ENCODE data around the gene TNFRSF18. TPM values are rescaled to one million over a fixed set of nuclear protein-coding genes. Genes with fewer than 3 reads are reported as not detected.

The TNFRSF18 gene
- total and polyA plus RNA-seq, 4 donors, result 0.17 to 0.24 (median 0.19) TPM; not detected in 1

DNA sequence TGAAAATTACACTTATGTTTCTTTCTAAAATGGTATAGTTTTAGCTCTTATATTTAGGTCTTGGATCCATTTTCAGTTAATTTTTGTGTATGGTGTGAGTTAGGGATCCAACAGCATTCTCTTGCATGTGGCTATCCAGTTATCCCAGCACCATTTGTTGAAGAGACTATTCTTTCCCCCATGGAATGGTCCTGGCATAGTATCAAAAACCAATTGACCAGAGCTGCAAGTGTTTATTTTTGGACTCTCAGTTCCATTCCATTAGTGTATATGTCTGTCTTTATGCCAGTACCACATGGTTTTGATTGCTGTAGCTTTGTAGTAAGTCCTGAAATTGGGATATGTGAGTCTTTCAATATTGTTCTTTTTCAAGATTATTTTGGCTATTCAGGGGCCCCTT lies 18.5 kb downstream of the TNFRSF18 start (continued):
- TF ChIP-seq, protein P1, sequence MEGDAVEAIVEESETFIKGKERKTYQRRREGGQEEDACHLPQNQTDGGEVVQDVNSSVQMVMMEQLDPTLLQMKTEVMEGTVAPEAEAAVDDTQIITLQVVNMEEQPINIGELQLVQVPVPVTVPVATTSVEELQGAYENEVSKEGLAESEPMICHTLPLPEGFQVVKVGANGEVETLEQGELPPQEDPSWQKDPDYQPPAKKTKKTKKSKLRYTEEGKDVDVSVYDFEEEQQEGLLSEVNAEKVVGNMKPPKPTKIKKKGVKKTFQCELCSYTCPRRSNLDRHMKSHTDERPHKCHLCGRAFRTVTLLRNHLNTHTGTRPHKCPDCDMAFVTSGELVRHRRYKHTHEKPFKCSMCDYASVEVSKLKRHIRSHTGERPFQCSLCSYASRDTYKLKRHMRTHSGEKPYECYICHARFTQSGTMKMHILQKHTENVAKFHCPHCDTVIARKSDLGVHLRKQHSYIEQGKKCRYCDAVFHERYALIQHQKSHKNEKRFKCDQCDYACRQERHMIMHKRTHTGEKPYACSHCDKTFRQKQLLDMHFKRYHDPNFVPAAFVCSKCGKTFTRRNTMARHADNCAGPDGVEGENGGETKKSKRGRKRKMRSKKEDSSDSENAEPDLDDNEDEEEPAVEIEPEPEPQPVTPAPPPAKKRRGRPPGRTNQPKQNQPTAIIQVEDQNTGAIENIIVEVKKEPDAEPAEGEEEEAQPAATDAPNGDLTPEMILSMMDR (IDR thresholded peaks at IDR 0.05; ENCODE audit: low read depth, low read length, missing input control), result no peak
- TF ChIP-seq YY1 (IDR thresholded peaks at IDR 0.05) (no peak), RAD21 (IDR thresholded peaks at IDR 0.05) (no peak)
- TF ChIP-seq, protein P2, sequence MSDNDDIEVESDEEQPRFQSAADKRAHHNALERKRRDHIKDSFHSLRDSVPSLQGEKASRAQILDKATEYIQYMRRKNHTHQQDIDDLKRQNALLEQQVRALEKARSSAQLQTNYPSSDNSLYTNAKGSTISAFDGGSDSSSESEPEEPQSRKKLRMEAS (IDR thresholded peaks at IDR 0.05), result no peak

DNA sequence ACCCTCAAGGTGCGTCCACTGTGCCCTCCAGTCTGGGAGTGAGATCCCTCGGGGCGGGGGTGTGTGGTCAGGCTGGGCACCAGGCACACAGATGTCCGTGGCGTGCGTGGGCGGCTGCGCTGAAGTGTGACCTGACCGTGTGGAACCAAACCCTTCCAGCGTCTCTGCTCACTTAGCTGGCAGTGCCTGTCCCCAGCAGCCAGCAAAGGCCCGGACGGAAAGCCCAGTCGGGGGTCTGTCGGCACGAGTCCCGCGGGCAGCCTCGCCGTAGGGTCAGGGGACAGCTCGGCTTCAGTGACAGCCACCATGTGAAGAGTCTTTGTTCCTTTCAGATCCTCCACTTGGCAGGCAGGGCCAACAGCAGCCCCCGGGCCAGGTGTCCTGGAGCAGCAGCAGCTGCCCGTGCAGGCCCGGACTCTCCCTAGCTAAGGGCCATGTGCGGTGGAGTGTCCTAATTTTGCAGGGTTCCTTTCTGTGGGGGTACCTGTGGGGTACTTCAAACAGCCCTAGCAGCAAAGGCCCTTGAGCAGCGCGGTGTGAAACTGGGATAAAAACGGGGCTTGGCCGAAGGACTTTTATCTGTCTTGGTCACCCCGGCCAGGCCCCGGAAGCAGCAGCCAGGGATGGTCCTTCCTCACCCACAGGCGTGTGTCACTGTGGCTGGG lies 21.2 kb downstream of the TNFRSF18 start:
- Histone ChIP-seq H3K4me3 (ENCODE audit: low read depth in 1 of 3, low read length in 3 of 3) (no peak overlapping the region), H3K27ac (ENCODE audit: low read depth in 1 of 2, low read length in 2 of 2) (no peak overlapping the region), H3K9me3 (ENCODE audit: control insufficient read depth in 4 of 4, low read length in 3 of 4) (no peaks in the 10 kb centered on the region), H3K4me1 (ENCODE audit: control insufficient read depth in 4 of 4, insufficient read depth in 4 of 4, low read length in 3 of 4) (no peaks in the 10 kb centered on the region), H3K36me3 (ENCODE audit: control insufficient read depth in 4 of 4, insufficient read depth in 3 of 4, low read depth in 1 of 4, low read length in 3 of 4) (no peaks in the 10 kb centered on the region), H3K9ac (ENCODE audit: low read depth in 1 of 2, low read length in 2 of 2) (no peak overlapping the region), H3K27me3 (ENCODE audit: control insufficient read depth in 4 of 4, insufficient read depth in 4 of 4, low read length in 3 of 4) (no peaks in the 10 kb centered on the region)
- 90% methylated on average over 31 of the region's 31 CpGs for WGBS
- TF ChIP-seq NR2F2 (IDR thresholded peaks at IDR 0.05) (no peak), EGR1 (IDR thresholded peaks at IDR 0.05; ENCODE audit: low read depth in 2 of 2) (no peak), HNF4A (conservative IDR thresholded peaks at IDR 0.05) (no peak), GABPA (IDR thresholded peaks at IDR 0.05 in 1 of 2, conservative IDR thresholded peaks at IDR 0.05 in 1 of 2) (no peak), TAF1 (conservative IDR thresholded peaks at IDR 0.05) (no peak), HNF4G (IDR thresholded peaks at IDR 0.05) (no peak), JUND (IDR thresholded peaks at IDR 0.05) (no peak), FOXA2 (IDR thresholded peaks at IDR 0.05) (no peak), RXRA (IDR thresholded peaks at IDR 0.05) (no peak), RAD21 (IDR thresholded peaks at IDR 0.05) (no peak), SP1 (IDR thresholded peaks at IDR 0.05) (no peak), FOXA1 (IDR thresholded peaks at IDR 0.05) (no peak)
- TF ChIP-seq, protein P3, sequence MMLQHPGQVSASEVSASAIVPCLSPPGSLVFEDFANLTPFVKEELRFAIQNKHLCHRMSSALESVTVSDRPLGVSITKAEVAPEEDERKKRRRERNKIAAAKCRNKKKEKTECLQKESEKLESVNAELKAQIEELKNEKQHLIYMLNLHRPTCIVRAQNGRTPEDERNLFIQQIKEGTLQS (IDR thresholded peaks at IDR 0.05), result no peak
- TF ChIP-seq, protein P4, sequence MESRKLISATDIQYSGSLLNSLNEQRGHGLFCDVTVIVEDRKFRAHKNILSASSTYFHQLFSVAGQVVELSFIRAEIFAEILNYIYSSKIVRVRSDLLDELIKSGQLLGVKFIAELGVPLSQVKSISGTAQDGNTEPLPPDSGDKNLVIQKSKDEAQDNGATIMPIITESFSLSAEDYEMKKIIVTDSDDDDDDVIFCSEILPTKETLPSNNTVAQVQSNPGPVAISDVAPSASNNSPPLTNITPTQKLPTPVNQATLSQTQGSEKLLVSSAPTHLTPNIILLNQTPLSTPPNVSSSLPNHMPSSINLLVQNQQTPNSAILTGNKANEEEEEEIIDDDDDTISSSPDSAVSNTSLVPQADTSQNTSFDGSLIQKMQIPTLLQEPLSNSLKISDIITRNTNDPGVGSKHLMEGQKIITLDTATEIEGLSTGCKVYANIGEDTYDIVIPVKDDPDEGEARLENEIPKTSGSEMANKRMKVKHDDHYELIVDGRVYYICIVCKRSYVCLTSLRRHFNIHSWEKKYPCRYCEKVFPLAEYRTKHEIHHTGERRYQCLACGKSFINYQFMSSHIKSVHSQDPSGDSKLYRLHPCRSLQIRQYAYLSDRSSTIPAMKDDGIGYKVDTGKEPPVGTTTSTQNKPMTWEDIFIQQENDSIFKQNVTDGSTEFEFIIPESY (IDR thresholded peaks at IDR 0.05), result no peak
- TF ChIP-seq, protein P5, sequence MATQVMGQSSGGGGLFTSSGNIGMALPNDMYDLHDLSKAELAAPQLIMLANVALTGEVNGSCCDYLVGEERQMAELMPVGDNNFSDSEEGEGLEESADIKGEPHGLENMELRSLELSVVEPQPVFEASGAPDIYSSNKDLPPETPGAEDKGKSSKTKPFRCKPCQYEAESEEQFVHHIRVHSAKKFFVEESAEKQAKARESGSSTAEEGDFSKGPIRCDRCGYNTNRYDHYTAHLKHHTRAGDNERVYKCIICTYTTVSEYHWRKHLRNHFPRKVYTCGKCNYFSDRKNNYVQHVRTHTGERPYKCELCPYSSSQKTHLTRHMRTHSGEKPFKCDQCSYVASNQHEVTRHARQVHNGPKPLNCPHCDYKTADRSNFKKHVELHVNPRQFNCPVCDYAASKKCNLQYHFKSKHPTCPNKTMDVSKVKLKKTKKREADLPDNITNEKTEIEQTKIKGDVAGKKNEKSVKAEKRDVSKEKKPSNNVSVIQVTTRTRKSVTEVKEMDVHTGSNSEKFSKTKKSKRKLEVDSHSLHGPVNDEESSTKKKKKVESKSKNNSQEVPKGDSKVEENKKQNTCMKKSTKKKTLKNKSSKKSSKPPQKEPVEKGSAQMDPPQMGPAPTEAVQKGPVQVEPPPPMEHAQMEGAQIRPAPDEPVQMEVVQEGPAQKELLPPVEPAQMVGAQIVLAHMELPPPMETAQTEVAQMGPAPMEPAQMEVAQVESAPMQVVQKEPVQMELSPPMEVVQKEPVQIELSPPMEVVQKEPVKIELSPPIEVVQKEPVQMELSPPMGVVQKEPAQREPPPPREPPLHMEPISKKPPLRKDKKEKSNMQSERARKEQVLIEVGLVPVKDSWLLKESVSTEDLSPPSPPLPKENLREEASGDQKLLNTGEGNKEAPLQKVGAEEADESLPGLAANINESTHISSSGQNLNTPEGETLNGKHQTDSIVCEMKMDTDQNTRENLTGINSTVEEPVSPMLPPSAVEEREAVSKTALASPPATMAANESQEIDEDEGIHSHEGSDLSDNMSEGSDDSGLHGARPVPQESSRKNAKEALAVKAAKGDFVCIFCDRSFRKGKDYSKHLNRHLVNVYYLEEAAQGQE (IDR thresholded peaks at IDR 0.05), result no peak
- TF ChIP-seq, protein P1 (IDR thresholded peaks at IDR 0.05; ENCODE audit: low read depth, low read length, missing input control), result no peak
- no peak for DNase-seq (ENCODE audit: low spot score)
